Erythroblast (primary cell): ENCODE results near the gene PIGT.

ENCODE experiments used
- DNase-seq, 2 experiments: peaks; one replicate each; lab custom pipeline; 2025; lab: John Stamatoyannopoulos, UW
- GATA1 ChIP-seq: IDR thresholded peaks from 2 replicates; pipeline ENCODE4 v1.6.1; 2011; ENCODE audit warnings: low read depth, mild to moderate bottlenecking, control low read depth, low read length, moderate library complexity
- POLR2A ChIP-seq: IDR thresholded peaks from 2 replicates; pipeline ENCODE4 v1.6.1; 2011; ENCODE audit warnings: mild to moderate bottlenecking, low read length

Gene PIGT

GRCh38 chr20:45450097-45450818 is 34.3 kb downstream of the PIGT start:
- peak; percentile 53 to 69 for DNase-seq
- TF ChIP-seq POLR2A (no peak), GATA1 (no peak)

- DNase-seq: no peak
- TF ChIP-seq POLR2A (no peak), GATA1 (no peak)
Observed at GRCh38 chr20:45452238-45452637, 36.3 kb downstream of the PIGT start.

DNA sequence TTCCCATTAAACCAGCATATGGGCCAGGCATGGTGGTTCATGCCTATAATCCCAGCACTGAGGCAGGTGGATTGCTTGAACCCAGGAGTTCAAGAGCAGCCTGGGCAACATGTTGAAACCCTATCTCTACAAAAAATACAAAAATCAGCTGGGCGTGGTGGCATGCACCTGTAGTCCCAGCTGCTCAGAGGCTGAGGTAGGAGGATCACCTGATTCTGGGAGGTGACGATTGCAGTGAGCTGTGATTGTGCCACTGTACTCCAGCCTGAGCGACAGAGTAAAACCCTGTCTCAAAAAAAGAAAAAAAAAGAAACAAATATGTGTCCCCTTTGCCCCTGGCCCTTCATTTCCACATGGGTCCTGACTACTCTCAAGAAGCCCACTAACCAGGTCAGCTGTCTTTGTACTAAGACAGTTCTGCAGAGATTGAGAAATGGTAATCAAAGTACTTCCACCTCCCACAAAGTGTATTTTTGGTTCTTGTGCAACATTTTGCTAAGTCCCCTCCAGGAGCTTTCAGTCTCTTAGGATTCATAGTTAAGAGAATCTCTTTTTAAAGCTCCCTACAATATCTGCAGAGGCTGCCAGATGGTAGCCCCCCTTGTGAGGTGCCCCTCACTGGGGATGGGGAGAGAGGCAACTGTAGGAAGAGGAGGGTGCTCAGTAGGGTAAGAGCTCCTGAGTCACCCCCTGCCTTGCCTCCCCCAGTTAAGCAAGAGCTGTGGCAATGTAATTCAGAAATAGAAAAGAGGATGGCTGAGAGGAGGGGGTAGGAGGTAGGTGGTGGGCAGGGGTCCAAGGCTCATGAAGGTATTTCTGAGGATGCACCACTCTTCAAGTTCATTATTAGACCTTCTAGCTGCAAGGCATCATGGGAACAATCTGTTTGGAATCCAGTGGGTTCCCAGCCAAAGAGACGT is 37.1 kb downstream of the PIGT start:
- TF ChIP-seq POLR2A: no peak

DNA sequence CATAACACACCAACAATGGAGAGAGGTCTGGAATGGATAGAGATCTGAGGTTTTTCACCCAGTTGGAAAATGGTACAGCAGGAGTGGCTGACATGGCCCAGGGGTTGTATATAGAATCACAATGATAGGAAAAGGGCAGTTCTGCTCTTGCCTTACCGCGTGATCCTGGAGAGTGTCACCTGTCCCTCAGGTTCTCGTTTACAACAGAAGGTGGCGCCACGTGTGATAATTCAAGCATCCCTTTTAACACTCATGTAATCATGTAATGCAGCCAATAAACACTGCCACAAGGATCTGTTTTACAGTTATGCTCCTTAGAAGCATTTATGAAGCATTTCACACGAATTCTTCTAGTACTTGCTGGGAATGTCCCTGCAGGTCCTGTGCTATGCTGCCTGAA is 40.7 kb downstream of the PIGT start:
- DNase-seq: peak; percentile 31 to 41
- TF ChIP-seq GATA1 (no peak), POLR2A (no peak)

More for the DNA sequence above, 37.1 kb downstream of the PIGT start:
- DNase-seq: no peak

DNA sequence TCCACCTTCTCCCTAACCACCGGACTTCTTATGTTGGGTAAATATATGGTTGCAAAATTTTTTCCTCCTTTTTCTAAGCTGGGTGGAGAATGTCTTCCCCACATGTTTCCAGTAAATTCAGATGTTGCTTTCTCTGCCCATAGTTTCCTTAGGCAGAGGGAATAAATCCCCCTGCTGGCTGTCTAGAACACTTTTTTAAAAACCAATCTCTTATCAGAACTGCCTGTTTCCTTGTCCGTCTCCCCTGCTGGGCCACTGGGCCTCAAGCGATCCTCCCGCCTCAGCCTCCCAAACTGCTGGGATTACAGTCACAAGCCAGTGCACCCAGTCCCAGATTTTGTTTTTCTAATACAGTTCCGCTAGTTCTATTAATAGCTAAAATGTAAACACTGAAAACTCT is 43.7 kb downstream of the PIGT start:
- no peak for DNase-seq
- TF ChIP-seq POLR2A: no peak
- no peak for TF ChIP-seq GATA1

GRCh38 chr20:45461225-45461624 is 45.3 kb downstream of the PIGT start:
- DNase-seq: no peak
- TF ChIP-seq GATA1 (no peak), POLR2A (no peak)

GRCh38 chr20:45462711-45463509 is 47.0 kb downstream of the PIGT start:
- no peak for DNase-seq
- no peak for TF ChIP-seq GATA1
- TF ChIP-seq POLR2A: no peak

- no peak for DNase-seq
- no peak for TF ChIP-seq POLR2A
- TF ChIP-seq GATA1: no peak
Observed at GRCh38 chr20:45463709-45464108, 47.8 kb downstream of the PIGT start.

- TF ChIP-seq POLR2A (no peak), GATA1 (no peak)
- no peak for DNase-seq
Observed at GRCh38 chr20:45465491-45466266, 49.7 kb downstream of the PIGT start.

- TF ChIP-seq GATA1 (no peak), POLR2A (no peak)
- DNase-seq: no peak
Observed at GRCh38 chr20:45467172-45467571, 51.2 kb downstream of the PIGT start.

DNA sequence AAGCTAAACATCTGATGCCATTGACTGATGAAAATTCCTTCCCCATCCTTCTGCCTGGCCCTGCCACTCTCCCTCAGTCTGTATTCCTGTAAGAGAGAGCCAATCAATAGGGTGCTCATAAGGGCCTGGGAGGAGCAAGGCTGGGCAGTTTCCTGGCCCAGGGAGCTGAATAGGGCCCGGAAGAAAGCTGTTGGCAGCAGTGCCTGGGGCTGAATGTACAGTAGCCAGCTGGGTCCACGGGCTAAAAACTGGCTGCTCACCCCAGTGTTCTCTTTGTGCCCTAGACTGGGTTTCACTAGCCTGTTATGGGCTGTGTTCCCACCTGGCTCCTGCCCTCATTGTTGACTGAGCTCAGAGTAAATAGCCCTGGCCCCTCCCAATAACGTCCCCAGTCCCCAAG is 51.9 kb downstream of the PIGT start:
- DNase-seq: no peak
- no peak for TF ChIP-seq POLR2A
- TF ChIP-seq GATA1: no peak

- DNase-seq: no peak
- TF ChIP-seq GATA1 (no peak), POLR2A (no peak)
Observed at GRCh38 chr20:45469336-45470261, 53.7 kb downstream of the PIGT start, which contains the start of gene WFDC2. Gene WFDC2, plus strand, starts transcription at chr20:45469753. Its CDS starts 29 bp downstream, at chr20:45469782.
